Muscle of back (tissue), 13 donors: ENCODE measurements around the gene S100A8. TPM values are rescaled to one million over a fixed set of nuclear protein-coding genes. Genes with fewer than 3 reads are reported as not detected.
A peak's percentile ranks its signal among the peaks of the same experiment; 100 is the strongest.
"Not testable (repeated sequence)": the region's sequence is repeated elsewhere in the genome, so short reads cannot be mapped to it uniquely, and the experiment has no call there.

Source experiments
- DNase-seq, 3 donors: peaks; one replicate each; pipeline versions ENCODE4 v3.0.0 to v3.0.0-alpha.2; 2013
- long read RNA-seq, 9 donors: transcript quantifications; one replicate each; lab custom pipeline, GENCODE V29; 2026
- polyA plus RNA-seq, 10 donors: library from polyadenylated mRNA; unstranded; fragments of 120-200 nt; gene quantifications; one replicate each; pipeline ENCODE4 v1.2.1, GENCODE V29; 2013; ENCODE audit not compliant: insufficient read length in 10 of 10

Gene S100A8
- polyA plus RNA-seq = 10 to 100 TPM in 8 of 10 donors, 1 to 10 TPM in 2; 4.7 to 37.0 (median 13.9) TPM
- long read RNA-seq, donor 1, transcript S100A8-202 (3 exons, 523 nt) = major isoform, 8 of 12 reads
- long read RNA-seq, donor 1, partial matches to known transcripts = 0 of 12 reads
- long read RNA-seq, donor 1, other reads (novel, unspliced or antisense) = 0 of 12 reads
- long read RNA-seq, donor 2, transcript S100A8-203 (2 exons, 717 nt) = major isoform, 6 of 10 reads
- long read RNA-seq, donor 2, partial matches to known transcripts = 0 of 10 reads
- long read RNA-seq, donor 2, other reads (novel, unspliced or antisense) = 0 of 10 reads
- long read RNA-seq, donor 3 = 0 reads
- long read RNA-seq, donor 4, transcript S100A8-202 (3 exons, 523 nt) = major isoform, 8 of 8 reads
- long read RNA-seq, donor 4, partial matches to known transcripts = 0 of 8 reads
- long read RNA-seq, donor 4, other reads (novel, unspliced or antisense) = 0 of 8 reads
- long read RNA-seq, donor 5, transcript S100A8-202 (3 exons, 523 nt) = major isoform, 12 of 19 reads
- long read RNA-seq, donor 5, transcript S100A8-203 (2 exons, 717 nt) = minor isoform, 7 of 19 reads
- long read RNA-seq, donor 5, partial matches to known transcripts = 0 of 19 reads
- long read RNA-seq, donor 5, other reads (novel, unspliced or antisense) = 0 of 19 reads
- long read RNA-seq, donor 6, transcript S100A8-202 (3 exons, 523 nt) = major isoform, 20 of 28 reads
- long read RNA-seq, donor 6, transcript S100A8-203 (2 exons, 717 nt) = minor isoform, 8 of 28 reads
- long read RNA-seq, donor 6, partial matches to known transcripts = 0 of 28 reads
- long read RNA-seq, donor 6, other reads (novel, unspliced or antisense) = 0 of 28 reads
- long read RNA-seq, donor 7, transcript S100A8-202 (3 exons, 523 nt) = major isoform, 6 of 8 reads
- long read RNA-seq, donor 7, partial matches to known transcripts = 0 of 8 reads
- long read RNA-seq, donor 7, other reads (novel, unspliced or antisense) = 0 of 8 reads
- long read RNA-seq, donor 8, transcript S100A8-202 (3 exons, 523 nt) = major isoform, 5 of 8 reads
- long read RNA-seq, donor 8, partial matches to known transcripts = 0 of 8 reads
- long read RNA-seq, donor 8, other reads (novel, unspliced or antisense) = 0 of 8 reads
- long read RNA-seq, donor 9, partial matches to known transcripts = 0 of 2 reads
- long read RNA-seq, donor 9, other reads (novel, unspliced or antisense) = 0 of 2 reads

- peak; percentile 6 to 28 (median 21) for DNase-seq
Measured at GRCh38 chr1:153390938-153391710, at the start of gene S100A8. TSS of gene S100A8 (minus strand) at chr1:153391073. CDS start at chr1:153390535, 538 bp downstream.

GRCh38 chr1:153439273-153439672, 48.4 kb upstream of the S100A8 start:
- no peak for DNase-seq

DNA sequence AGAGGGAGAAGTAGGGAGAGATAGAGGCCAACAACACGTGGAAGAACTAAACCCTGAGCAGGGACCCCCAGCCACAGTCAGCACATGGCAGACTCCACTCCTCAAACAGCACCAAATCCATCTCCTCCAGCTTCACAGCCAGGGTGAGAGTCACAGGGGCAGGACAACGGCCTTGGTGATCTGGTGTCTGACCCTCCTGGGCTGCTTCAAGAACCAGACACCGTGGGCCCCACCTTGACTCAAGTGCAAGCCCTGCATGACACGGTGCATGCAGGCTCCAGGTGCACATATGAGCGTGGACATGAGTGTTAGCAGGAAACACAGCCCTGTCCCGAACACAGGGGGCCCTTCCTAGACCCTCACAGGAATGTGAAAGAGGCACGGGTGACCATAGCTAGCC, 47.7 kb upstream of the S100A8 start:
- no peak for DNase-seq

GRCh38 chr1:153437236-153437635, 46.4 kb upstream of the S100A8 start:
- DNase-seq = no peak

DNA sequence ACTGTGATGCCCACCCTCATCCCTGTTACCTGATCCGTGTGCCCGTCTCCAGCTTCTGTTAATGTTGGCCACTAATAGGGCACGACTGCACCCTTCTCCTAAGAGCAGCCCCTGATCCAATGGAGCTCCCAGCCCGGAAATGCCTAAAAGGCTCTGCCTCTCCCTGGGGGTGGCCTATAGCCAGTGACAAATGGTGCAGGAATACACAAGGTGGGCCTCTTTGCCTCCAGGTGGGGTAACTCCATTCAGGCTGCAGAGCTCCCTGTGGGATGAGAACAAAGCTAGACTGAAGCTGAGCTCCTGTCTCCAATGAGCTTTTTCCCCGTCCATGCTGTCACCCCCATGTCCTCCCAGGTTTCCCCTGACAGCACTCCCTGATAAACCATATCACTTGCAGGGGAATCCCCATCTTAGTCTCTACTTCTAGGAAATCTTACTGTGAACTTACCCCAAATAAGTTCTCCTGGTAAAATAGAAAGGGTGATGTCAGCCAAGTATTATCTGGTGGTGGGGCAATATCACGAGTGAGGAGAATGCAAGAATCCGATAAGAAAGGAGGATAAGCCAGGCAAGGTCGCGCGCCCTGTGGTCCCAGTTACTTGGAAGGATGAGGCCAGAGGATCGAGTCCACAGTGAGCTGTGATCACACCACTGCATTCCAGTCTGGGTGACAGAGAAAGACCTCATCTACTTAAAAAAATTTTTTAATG, 44.0 kb upstream of the S100A8 start:
- DNase-seq = no peak

- DNase-seq = no peak
Measured at GRCh38 chr1:153432874-153433681, 42.2 kb upstream of the S100A8 start.

DNA sequence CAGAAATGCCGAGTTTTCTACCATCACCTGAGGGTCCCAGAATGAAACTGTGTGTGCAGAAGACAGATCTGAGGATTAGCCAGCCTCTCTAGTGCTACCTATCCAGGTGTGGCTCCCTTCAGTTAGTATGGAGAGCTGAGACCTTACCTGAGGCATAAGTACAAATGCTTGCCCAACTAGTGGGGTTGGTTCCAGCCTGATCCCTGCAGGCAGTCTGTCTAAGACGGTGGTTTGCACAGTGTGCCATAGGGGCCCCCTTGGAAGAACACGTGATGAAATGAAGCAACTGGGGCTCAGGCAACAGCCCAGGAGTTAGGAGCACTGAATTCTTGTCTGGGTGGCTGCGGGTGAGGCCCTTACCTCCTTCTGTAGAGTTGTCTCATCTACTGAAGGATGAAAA, 41.1 kb upstream of the S100A8 start:
- DNase-seq = no peak

- no peak for DNase-seq
Measured at GRCh38 chr1:153431427-153431826, 40.6 kb upstream of the S100A8 start.

DNA sequence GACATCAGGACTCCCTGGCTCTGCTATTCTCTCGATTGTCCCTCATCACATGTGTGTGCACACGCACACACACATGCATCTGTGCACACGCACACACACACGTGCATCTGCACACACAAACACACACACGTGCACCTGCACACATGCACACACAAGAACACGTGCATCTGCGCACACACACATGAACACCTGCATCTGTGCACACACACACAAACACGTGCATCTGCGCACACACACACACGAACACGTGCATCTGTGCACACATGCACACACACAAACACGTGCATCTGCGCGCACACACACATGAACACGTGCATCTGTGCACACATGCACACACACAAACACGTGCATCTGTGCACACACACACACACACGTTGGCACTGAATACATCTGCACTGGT, 40.1 kb upstream of the S100A8 start:
- no peak for DNase-seq

DNA sequence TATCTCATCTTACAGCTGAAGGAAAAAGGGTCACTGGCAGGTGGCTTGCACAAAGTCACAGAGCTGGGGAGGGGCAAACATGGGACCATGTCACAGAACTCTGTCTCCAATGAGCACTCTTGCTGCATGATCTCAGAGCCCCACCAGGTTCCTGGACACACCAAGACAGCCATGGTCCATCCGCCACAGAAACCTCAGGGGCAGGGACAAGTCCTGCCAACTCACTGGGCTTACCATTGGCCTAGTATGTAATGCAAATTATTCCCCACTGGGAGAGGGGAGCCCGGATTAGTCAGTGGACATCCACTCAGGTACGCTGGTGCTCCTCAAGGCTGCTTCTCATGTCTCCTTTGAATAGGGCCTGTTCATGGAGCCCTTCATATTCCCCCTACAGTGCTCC, 39.7 kb upstream of the S100A8 start:
- DNase-seq = no peak

GRCh38 chr1:153430166-153430553, 39.3 kb upstream of the S100A8 start:
- no peak for DNase-seq

GRCh38 chr1:153429266-153430165, 38.6 kb upstream of the S100A8 start:
- DNase-seq = no peak

DNA sequence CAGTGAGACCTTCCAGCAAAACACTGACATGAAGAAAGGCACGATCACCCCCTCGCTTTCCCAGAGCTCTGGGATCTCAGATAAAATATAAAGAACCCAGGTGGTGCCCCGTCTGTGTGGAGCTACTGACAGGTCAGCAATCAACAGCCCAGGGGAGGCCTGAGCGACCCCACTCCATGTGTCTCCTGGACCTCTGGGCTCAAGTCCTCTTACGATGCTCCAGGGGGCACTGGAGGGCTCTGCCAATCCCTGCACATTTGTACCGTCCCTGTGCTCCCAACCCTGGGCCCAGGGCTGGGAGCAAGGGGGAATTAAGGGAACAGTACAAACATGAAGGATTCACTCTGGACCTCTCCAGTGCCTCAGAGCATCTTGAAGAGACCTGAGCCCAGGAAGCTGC, 37.9 kb upstream of the S100A8 start:
- DNase-seq = no peak

DNA sequence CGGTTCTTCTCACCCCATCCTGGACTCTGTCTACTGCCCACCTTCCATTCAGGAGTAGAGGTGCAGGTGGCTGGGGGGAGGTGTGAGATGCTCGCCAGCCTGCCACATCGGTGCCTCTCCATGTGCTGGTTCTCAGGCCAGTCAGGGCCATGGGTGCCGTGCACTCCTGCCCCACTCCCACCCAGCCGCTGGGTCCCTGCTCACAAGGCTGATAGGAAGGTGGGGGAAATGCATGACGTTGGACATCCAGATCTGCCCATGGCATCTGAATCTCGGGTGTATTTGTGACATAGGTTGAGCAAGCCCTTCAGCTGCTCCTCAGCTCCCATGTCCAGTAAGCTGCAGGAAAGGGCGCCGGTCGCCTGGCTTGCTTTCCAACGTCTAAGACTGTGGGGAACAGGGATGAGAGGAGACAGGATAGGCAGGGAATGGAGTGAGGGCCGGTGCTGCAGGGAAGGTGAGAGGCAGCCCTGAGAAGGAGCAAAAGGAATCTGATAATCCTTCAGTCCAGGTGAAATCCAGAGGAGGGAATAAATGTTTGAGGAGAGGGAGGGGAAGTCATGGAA, 37.3 kb upstream of the S100A8 start:
- DNase-seq = no peak

DNA sequence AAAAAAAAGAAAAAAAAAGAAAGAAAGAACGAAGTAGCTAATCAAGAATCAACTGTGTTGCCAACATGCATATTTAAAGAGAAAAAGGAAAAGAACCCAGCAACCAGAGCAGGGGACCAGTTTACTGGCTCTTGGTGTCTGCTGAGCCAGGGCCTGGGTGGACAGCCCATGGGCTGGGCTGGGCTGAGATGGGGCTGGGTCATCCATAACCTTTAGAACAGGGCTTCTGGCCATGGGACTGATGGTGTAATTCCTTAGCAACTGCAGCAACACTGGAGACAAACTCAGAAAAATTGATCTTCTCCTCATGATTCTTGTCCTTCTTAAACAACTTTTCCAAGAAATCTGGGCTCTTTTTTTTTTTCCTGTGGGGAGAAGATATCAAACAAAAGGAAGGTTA, 35.9 kb upstream of the S100A8 start:
- DNase-seq = no peak

GRCh38 chr1:153422450-153423068, 31.7 kb upstream of the S100A8 start:
- DNase-seq = peak; percentile 59 to 86 (median 82)

GRCh38 chr1:153420306-153420705, 29.4 kb upstream of the S100A8 start:
- no peak for DNase-seq

- not testable (repeated sequence) for DNase-seq
Measured at GRCh38 chr1:153419436-153419793, 28.5 kb upstream of the S100A8 start.
